GM03348 (cell line): ENCODE results near the gene SLC35E3.
"Not testable (repeated sequence)": the region's sequence is repeated elsewhere in the genome, so short reads cannot be mapped to it uniquely, and the experiment has no call there.

Experiments used
- DNase-seq: peaks from one replicate; pipeline ENCODE4 v3.0.0; 2012; ENCODE audit warnings: low spot score

The SLC35E3 gene

DNA sequence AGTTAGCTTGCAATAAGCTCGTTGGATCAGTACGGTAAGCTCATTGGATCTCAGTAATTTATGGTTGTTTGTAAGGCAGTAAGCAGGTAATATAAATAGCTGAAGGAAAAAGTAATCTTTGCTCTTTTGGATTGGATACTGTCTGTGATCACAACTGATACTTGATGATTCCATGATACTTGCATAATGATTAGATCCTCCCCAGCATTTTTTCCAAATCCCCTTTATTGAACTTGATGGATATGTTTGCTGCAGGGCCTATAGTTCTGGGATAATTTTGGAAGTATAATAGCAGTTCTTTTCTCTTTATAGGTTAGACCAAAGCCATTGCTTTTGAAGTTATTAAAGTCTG lies 67.2 kb downstream of the SLC35E3 start:
- no peak for DNase-seq

DNA sequence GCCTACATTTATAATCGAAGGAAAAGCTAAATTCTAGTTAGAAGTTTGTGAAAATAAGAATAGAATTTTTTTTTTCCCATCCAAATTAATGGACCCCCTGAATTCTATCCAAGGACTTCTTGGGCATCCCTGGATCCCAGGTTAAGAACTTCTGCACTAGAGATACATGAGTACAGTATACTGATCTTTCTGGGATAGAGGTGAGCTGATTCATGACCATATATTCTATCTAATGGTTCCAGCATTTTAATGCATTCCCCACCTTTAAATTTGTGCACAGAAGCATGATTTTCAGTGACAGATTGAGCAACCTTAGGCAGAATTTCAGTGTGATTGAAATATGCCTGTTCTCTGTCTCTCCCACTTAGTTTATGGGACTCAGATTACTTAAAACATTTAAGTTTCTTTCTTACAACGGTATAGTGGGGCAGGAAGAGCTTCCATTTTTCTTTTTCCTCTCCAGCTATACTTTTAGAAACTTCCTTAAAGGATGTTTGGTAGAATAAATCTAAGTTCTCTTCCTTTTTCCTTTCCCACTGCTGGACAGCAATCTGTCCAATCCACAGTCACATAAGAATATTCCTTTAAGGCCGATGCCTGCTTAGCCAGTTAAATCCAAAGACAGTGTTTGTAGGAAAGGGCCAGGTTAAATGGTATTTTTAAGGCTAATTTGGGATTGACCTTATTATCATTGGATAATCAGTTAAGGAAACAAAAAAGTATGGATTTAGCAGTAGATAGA lies 68.7 kb downstream of the SLC35E3 start:
- DNase-seq = no peak

- no peak for DNase-seq
These were observed 69.4 kb downstream of the SLC35E3 start for GRCh38 chr12:68815232-68815927.

- DNase-seq = no peak
These were observed 70.2 kb downstream of the SLC35E3 start for GRCh38 chr12:68815928-68816800.

DNA sequence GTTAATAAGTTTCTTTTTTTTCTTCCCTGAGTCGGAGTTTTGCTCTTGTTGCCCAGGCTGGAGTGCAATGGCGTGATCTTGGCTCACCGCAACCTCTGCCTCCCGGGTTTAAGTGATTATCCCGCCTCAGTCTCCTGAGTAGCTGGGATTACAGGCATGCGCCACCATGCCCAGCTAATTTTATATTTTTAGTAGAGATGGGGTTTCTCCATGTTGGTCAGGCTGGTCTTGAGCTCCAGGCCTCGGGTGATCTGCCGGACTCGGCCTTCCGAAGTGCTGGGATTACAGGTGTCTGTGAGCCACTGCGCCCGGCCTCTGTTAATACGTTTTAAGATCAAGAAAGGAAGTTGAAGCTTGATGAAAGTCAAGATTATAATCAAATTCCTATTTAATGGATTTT lies 73.5 kb downstream of the SLC35E3 start:
- DNase-seq = not testable (repeated sequence)

GRCh38 chr12:68821357-68822188 lies 75.6 kb downstream of the SLC35E3 start:
- no peak for DNase-seq

GRCh38 chr12:68823696-68824095 lies 77.7 kb downstream of the SLC35E3 start:
- DNase-seq = no peak

DNA sequence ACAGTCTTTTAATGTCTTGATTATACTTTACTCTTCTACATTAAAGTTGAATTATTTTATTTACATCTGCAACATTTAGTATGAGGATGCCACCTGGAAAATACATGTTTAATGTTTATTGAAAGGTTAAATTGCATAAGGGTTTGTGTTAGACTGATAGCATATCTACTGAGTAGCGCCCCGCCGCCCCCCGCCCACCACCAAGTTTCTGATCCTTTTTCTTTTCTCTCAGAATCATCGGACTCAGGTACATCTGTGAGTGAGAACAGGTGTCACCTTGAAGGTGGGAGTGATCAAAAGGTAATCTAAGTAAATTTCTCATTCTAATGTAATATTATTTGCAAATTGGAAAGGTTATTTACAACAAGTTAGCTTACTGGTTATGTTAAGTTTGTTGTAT lies 78.2 kb downstream of the SLC35E3 start:
- no peak for DNase-seq

- no peak for DNase-seq
These were observed 78.7 kb downstream of the SLC35E3 start for GRCh38 chr12:68824597-68825250.

- DNase-seq = no peak
These were observed 79.7 kb downstream of the SLC35E3 start for GRCh38 chr12:68825569-68826217.

DNA sequence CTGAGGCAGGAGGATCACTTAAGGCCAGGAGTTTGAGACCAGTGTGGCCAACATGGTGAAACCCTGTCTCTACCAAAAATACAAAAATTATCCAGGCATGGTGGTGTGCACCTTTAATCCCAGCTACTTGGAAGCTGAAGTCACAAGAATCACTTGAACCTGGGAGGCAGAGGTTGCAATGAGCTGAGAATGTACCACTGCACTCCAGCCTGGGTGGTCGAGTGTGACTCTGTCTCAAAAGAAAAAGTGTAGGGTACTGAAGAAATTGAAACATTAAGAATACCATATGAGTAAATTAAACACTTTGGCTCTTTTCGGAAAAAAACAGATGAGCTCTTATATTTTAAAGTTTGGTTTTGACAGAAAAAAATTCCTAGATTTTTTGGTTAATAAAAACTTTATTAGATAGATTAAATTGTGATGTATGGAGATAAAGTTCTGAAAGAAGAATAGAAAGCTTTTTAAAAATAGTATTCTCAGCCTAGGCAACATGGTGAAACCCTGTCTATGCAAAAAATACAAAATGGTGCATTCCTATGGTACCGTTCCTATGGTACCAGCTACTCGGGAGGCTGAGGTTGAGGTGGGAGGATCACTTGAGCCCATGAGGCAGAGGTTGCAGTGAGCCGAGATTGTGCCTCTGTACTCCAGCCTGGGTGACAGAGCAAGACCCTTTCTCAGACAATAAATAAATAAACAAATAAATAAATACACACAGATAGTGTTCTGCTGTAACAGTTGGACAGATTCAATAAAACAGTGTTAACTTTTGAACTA lies 82.1 kb downstream of the SLC35E3 start:
- DNase-seq = no peak

- DNase-seq = no peak
These were observed 82.7 kb downstream of the SLC35E3 start for GRCh38 chr12:68828672-68829068.
